MM.1S (cell line): ENCODE data around the gene MED13L.
"Not testable (repeated sequence)": the region's sequence is repeated elsewhere in the genome, so short reads cannot be mapped to it uniquely, and the experiment has no call there.

ENCODE experiments used
- DNase-seq: peaks from one replicate; pipeline ENCODE4 v3.0.0-alpha.2; 2015
- H2AFZ ChIP-seq: fragments of 300-600 bp; sonication (generic); 2 replicates; pipeline ENCODE4 v1.6.0; 2016; ENCODE audit warnings: antibody characterized with exemption, low read length
- H3F3A ChIP-seq: fragments of 300-600 bp; sonication (generic); 2 replicates; pipeline ENCODE4 v1.6.1; 2016; ENCODE audit warnings: mild to moderate bottlenecking, antibody characterized with exemption, low read length, moderate library complexity, mixed read lengths; ENCODE audit not compliant: insufficient read depth
- H3K27ac ChIP-seq: fragments of 300-600 bp; sonication (generic); 2 replicates; pipeline ENCODE4 v1.5.1; 2016; ENCODE audit warnings: mild to moderate bottlenecking, low read length
- H3K27me3 ChIP-seq: fragments of 300-600 bp; sonication (generic); replicated peaks from 2 replicates; pipeline ENCODE4 v1.6.0; 2016; ENCODE audit warnings: low read length; ENCODE audit not compliant: insufficient read depth
- H3K36me3 ChIP-seq: fragments of 300-600 bp; sonication (generic); replicated peaks from 2 replicates; pipeline ENCODE4 v1.6.1; 2016; ENCODE audit warnings: mild to moderate bottlenecking, low read length, mixed read lengths; ENCODE audit not compliant: insufficient read depth
- H3K4me1 ChIP-seq: fragments of 300-600 bp; sonication (generic); 2 replicates; pipeline ENCODE4 v1.6.1; 2016; ENCODE audit warnings: low read length, mixed read lengths
- H3K4me2 ChIP-seq: fragments of 300-600 bp; sonication (generic); 2 replicates; pipeline ENCODE4 v1.6.0; 2016; ENCODE audit warnings: low read depth, low read length
- H3K4me3 ChIP-seq: fragments of 300-600 bp; sonication (generic); 2 replicates; pipeline ENCODE4 v1.5.1; 2016; ENCODE audit warnings: low read length, mixed read lengths
- H3K79me2 ChIP-seq: fragments of 300-600 bp; sonication (generic); 2 replicates; pipeline ENCODE4 v1.6.1; 2016; ENCODE audit warnings: mixed run types, low read length, mixed read lengths
- H3K9ac ChIP-seq: fragments of 300-600 bp; sonication (generic); 2 replicates; pipeline ENCODE4 v1.6.1; 2016; ENCODE audit warnings: low read length, mixed read lengths
- H3K9me2 ChIP-seq: fragments of 300-600 bp; sonication (generic); replicated peaks from 2 replicates; pipeline ENCODE4 v1.6.1; 2016; ENCODE audit warnings: mild to moderate bottlenecking, low read length, mixed read lengths; ENCODE audit not compliant: insufficient read depth
- H3K9me3 ChIP-seq: fragments of 300-600 bp; sonication (generic); replicated peaks from 2 replicates; pipeline ENCODE4 v1.6.1; 2016; ENCODE audit warnings: mild to moderate bottlenecking, low read length, mixed read lengths; ENCODE audit not compliant: insufficient read depth
- H4K20me1 ChIP-seq: fragments of 300-600 bp; sonication (generic); 2 replicates; pipeline ENCODE4 v1.6.1; 2016; ENCODE audit warnings: mild to moderate bottlenecking, low read length, moderate library complexity, mixed read lengths; ENCODE audit not compliant: insufficient read depth
- EZH2 ChIP-seq: fragments of 300-600 bp; sonication (generic); optimal IDR thresholded peaks from 2 replicates; pipeline ENCODE3; 2017; ENCODE audit warnings: low read depth, mild to moderate bottlenecking, antibody characterized with exemption, low read length, mixed read lengths
- EZH2phosphoT487 ChIP-seq: fragments of 300-600 bp; sonication (generic); IDR thresholded peaks from 2 replicates; pipeline ENCODE4 v1.6.1; 2018; ENCODE audit warnings: antibody characterized with exemption, low read length
- TF ChIP-seq, protein P1 (sequence below): fragments of 300-600 bp; sonication (generic); IDR thresholded peaks from 2 replicates; pipeline ENCODE4 v1.5.1; 2016; ENCODE audit warnings: antibody characterized with exemption, low read length, mixed read lengths

The MED13L gene

DNA sequence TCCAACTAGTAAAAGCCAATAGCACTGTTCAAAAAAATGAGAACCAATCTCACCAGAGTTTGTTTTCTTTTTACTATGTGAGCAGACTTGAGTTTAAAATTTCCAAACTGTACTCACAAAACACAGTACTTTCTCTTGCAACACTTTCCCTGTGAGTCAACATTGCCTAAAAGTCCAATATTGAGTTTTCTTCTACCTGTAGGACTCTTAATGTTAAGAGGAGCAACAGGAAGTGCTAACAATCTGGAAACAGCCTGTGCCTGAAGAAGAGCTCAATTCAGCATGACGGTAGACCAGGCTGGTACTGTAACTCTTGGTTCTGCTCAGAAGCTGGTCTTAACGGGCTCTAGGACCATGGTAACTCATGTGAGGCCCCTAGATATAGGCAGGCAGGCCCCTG is 144.3 kb downstream of the MED13L start:
- H3K9ac ChIP-seq, result no peak overlapping the region
- no peak overlapping the region for H3K4me3 ChIP-seq
- peaks cover 25% of the 10 kb centered on the region; the same call in 1 of the 2 replicates for H4K20me1 ChIP-seq
- no peak overlapping the region for H3K27ac ChIP-seq
- peaks cover 96% of the 10 kb centered on the region for H3K79me2 ChIP-seq
- no peaks in the 10 kb centered on the region for H3K4me1 ChIP-seq
- no peaks in the 10 kb centered on the region for H3K9me3 ChIP-seq
- H3F3A ChIP-seq, result no peaks in the 10 kb centered on the region
- H2AFZ ChIP-seq, result no peak overlapping the region
- H3K9me2 ChIP-seq, result no peaks in the 10 kb centered on the region
- no peaks in the 10 kb centered on the region for H3K36me3 ChIP-seq
- TF ChIP-seq EZH2phosphoT487 (no peak), EZH2 (no peak)
- TF ChIP-seq, protein P1, sequence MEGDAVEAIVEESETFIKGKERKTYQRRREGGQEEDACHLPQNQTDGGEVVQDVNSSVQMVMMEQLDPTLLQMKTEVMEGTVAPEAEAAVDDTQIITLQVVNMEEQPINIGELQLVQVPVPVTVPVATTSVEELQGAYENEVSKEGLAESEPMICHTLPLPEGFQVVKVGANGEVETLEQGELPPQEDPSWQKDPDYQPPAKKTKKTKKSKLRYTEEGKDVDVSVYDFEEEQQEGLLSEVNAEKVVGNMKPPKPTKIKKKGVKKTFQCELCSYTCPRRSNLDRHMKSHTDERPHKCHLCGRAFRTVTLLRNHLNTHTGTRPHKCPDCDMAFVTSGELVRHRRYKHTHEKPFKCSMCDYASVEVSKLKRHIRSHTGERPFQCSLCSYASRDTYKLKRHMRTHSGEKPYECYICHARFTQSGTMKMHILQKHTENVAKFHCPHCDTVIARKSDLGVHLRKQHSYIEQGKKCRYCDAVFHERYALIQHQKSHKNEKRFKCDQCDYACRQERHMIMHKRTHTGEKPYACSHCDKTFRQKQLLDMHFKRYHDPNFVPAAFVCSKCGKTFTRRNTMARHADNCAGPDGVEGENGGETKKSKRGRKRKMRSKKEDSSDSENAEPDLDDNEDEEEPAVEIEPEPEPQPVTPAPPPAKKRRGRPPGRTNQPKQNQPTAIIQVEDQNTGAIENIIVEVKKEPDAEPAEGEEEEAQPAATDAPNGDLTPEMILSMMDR, result no peak
- no peaks in the 10 kb centered on the region for H3K27me3 ChIP-seq
- no peak overlapping the region for H3K4me2 ChIP-seq
- no peak for DNase-seq

DNA sequence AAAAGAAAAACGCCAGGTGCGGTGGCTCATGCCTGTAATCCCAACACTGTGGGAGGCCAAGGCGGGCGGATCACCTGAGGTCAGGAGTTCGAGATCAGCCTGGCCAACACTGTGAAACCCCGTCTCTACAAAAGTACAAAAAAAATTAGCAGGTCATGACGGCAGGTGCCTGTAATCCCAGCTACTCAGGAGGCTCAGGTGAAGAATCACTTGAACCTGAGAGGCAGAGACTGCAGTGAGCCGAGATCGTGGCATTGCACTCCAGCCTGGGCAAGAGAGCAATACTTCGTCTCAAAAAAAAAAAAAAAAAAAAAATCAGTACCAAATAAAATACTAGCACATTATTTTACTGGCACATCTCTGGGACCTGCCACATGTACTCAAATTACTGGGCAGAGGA is 145.5 kb downstream of the MED13L start:
- H3K27ac ChIP-seq, H3K36me3 ChIP-seq, H2AFZ ChIP-seq, H3F3A ChIP-seq, H3K4me1 ChIP-seq, H3K4me3 ChIP-seq, H3K4me2 ChIP-seq, H3K9ac ChIP-seq, H3K9me3 ChIP-seq, H3K27me3 ChIP-seq, DNase-seq, H3K9me2 ChIP-seq: not testable (repeated sequence)
- H4K20me1 ChIP-seq, result peaks cover 30% of the 10 kb centered on the region; the same call in 1 of the 2 replicates
- H3K79me2 ChIP-seq, result peaks cover 97% of the 10 kb centered on the region

DNA sequence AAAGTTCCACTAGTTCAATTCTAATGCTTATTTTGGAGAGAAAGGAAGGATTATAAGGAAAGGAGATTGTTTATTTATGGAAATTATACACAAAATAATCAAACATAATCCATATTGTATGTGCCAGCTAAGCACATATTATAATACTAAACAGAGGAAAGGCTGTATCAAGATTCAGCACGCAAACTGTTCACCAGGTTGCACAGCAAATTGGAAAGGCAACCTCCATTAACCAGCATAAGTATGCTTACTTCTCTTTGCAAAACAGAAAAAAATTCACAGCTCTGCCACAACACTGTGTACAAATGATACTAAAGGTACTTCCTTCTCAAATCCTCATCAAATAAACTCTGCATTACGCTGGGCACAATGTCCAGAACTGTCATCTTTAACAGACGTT is 146.3 kb downstream of the MED13L start:
- Histone ChIP-seq H3K4me3 (no peak overlapping the region), H3K79me2 (peaks cover 97% of the 10 kb centered on the region), H3F3A (no peaks in the 10 kb centered on the region), H4K20me1 (peaks cover 25% of the 10 kb centered on the region; the same call in 1 of the 2 replicates), H3K4me2 (no peak overlapping the region), H3K4me1 (no peaks in the 10 kb centered on the region), H3K9ac (no peak overlapping the region), H3K27ac (no peak overlapping the region), H3K9me2 (no peaks in the 10 kb centered on the region), H3K27me3 (no peaks in the 10 kb centered on the region), H3K9me3 (no peaks in the 10 kb centered on the region), H3K36me3 (no peaks in the 10 kb centered on the region), H2AFZ (no peak overlapping the region)
- DNase-seq, result no peak
- TF ChIP-seq, protein P1, result no peak
- TF ChIP-seq EZH2 (no peak), EZH2phosphoT487 (no peak)

DNA sequence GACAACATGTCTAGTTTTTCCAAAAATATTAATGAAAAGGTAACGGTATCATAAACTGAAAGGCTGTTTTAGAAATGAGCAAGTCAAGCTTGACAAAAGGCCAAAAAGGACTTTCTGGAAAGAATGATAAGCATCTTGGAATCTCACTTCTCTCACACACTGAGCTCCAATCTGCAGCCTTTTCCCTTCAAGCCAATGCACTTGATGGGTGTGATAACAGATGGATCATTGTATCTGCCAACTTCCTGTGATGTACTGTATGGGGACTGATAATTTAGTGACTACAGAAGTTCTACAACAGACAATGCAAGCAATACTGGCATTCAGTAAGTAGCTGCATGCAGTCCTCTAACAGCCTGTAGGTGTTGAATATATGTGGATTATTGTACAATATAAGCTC is 147.1 kb downstream of the MED13L start:
- no peaks in the 10 kb centered on the region for H3K9me3 ChIP-seq
- no peak overlapping the region for H3K4me2 ChIP-seq
- no peak overlapping the region for H3K27ac ChIP-seq
- no peaks in the 10 kb centered on the region for H3K9me2 ChIP-seq
- H2AFZ ChIP-seq, result no peak overlapping the region
- H3K4me1 ChIP-seq, result no peaks in the 10 kb centered on the region
- DNase-seq, result no peak
- peaks cover 23% of the 10 kb centered on the region; the same call in 1 of the 2 replicates for H4K20me1 ChIP-seq
- no peaks in the 10 kb centered on the region for H3F3A ChIP-seq
- H3K4me3 ChIP-seq, result no peak overlapping the region
- TF ChIP-seq EZH2 (no peak), EZH2phosphoT487 (no peak)
- TF ChIP-seq, protein P1, result no peak
- H3K79me2 ChIP-seq, result peaks cover 98% of the 10 kb centered on the region
- no peaks in the 10 kb centered on the region for H3K36me3 ChIP-seq
- no peak overlapping the region for H3K9ac ChIP-seq
- no peaks in the 10 kb centered on the region for H3K27me3 ChIP-seq
